Endodermal cell (in vitro differentiated cells): Measurements from ENCODE around the gene EMD. TPM values are rescaled to one million over a fixed set of nuclear protein-coding genes. Genes with fewer than 3 reads are reported as not detected.
"Not testable (repeated sequence)": the region's sequence is repeated elsewhere in the genome, so short reads cannot be mapped to it uniquely, and the experiment has no call there.

Experiments
- DNase-seq: peaks from one replicate; pipeline ENCODE4 v3.0.0-alpha.2; 2017
- H3K27ac ChIP-seq: 2 replicates; pipeline ENCODE4 v1.5.1; 2013; ENCODE audit warnings: mild to moderate bottlenecking, low read depth, low read length, moderate library complexity
- H3K27me3 ChIP-seq: 2 replicates; pipeline ENCODE4 v1.6.1; 2013; ENCODE audit warnings: mild to moderate bottlenecking, low read length, moderate library complexity; ENCODE audit not compliant: insufficient read depth, control insufficient read depth, poor library complexity, severe bottlenecking
- H3K36me3 ChIP-seq: 2 replicates; pipeline ENCODE4 v1.7.0; 2013; ENCODE audit warnings: mild to moderate bottlenecking, low read length, moderate library complexity; ENCODE audit not compliant: control insufficient read depth, insufficient read depth
- H3K4me1 ChIP-seq: one replicate; pipeline ENCODE4 v1.7.0; 2013; ENCODE audit warnings: low read length; ENCODE audit not compliant: control insufficient read depth, insufficient read depth
- H3K4me3 ChIP-seq: 2 replicates; pipeline ENCODE4 v1.5.1; 2013; ENCODE audit warnings: mild to moderate bottlenecking, low read length, moderate library complexity
- H3K9ac ChIP-seq: 2 replicates; pipeline ENCODE4 v1.6.1; 2013; ENCODE audit warnings: mild to moderate bottlenecking, low read length, moderate library complexity; ENCODE audit not compliant: poor library complexity, severe bottlenecking; ENCODE audit errors: extremely low read depth
- H3K9me3 ChIP-seq: 2 replicates; pipeline ENCODE4 v1.6.1; 2013; ENCODE audit warnings: mild to moderate bottlenecking, low read length, moderate library complexity; ENCODE audit not compliant: control insufficient read depth
- H3K27ac Mint-ChIP-seq: 2 replicates; pipeline ENCODE4 v1.8.0; 2020; ENCODE audit warnings: mixed read lengths
- H3K27me3 Mint-ChIP-seq: 2 replicates; pipeline ENCODE4 v1.8.0; 2021; ENCODE audit warnings: mild to moderate bottlenecking, mixed read lengths; ENCODE audit not compliant: insufficient read depth
- H3K36me3 Mint-ChIP-seq: 2 replicates; pipeline ENCODE4 v1.8.0; 2020; ENCODE audit warnings: low read depth, mixed read lengths
- H3K4me1 Mint-ChIP-seq: 2 replicates; pipeline ENCODE4 v1.8.0; 2020; ENCODE audit warnings: mixed read lengths
- H3K4me3 Mint-ChIP-seq: 2 replicates; pipeline ENCODE4 v1.8.0; 2020; ENCODE audit warnings: mild to moderate bottlenecking, moderate library complexity, mixed read lengths
- H3K9me3 Mint-ChIP-seq: 2 replicates; pipeline ENCODE4 v1.8.0; 2020; ENCODE audit warnings: mild to moderate bottlenecking, mixed read lengths
- WGBS, 2 experiments: methylation state at CpG; one replicate each; pipeline versions ENCODE4 v1.1.5 to v1.1.7; 2013; ENCODE audit warnings: missing lambda C conversion rate in 2 of 2, mixed read lengths in 1 of 2; ENCODE audit not compliant: insufficient coverage in 1 of 2, insufficient read length in 1 of 2; 5-methylcytosine and 5-hydroxymethylcytosine counted together
- total RNA-seq, 2 donors: library from RNA; stranded (reverse); fragmentation: NEBNext Ultra II Directional in 1 of 2; extraction: Animal tissue kit (Norgen Biotek cat#: 25700) in 1 of 2; gene quantifications; 2 replicates in 1 of 2; 3 replicates in 1 of 2; pipeline ENCODE4 v1.2.1, GENCODE V29; 2021
- TF ChIP-seq, protein P1 (sequence below): fragments of 200-600 bp; sonication (generic); conservative IDR thresholded peaks from 2 replicates; pipeline ENCODE4 v1.5.0; 2021; ENCODE audit warnings: antibody characterized with exemption, mild to moderate bottlenecking

Gene EMD
- total RNA-seq, 2 donors from 2014 or later, result 60.3 to 76.4 TPM

DNA sequence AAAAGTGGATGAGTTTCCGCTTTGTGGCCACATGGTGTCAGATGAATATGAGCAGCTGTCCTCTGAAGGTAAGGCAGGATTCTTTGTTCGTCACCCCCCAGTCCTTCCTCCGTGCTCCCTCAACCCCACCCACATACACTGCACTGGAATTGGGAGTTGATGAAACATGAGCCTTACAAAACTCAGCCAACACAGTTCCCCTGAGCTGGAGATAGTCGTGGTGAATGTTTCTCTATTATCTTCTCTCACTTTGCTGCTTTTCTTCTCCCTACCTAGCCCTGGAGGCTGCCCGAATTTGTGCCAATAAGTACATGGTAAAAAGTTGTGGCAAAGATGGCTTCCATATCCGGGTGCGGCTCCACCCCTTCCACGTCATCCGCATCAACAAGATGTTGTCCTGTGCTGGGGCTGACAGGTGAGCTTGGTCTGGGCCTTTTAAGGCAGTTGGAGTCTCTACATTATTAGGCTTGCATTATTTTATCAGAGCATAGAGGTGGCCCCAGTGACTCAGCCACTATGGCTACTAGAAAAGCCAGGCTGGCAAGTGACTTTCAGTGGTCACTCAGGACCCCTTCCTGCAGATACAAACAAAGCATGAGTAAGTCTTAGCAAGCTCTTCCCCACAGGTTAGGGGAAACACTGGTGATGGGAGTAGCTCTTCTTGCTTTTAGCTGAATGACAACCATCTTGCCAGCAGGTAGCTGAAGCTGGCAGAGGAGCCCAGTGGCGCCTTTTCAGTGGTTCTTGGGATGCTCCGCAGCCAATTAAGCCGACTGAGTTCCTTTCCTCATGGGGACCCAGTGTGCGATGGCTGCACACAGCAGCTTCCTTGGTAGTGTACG, 20.7 kb downstream of the EMD start:
- H3K27ac Mint-ChIP-seq, result peak overlapping the region; percentile 98
- Histone ChIP-seq H3K36me3 (peaks cover 22% of the 10 kb centered on the region), H3K9me3 (no peaks in the 10 kb centered on the region), H3K4me1 (no peaks in the 10 kb centered on the region), H3K9ac (peak overlapping the region; percentile 99), H3K4me3 (peak overlapping the region; percentile 96), H3K27me3 (no peaks in the 10 kb centered on the region), H3K27ac (no peak overlapping the region)
- H3K27me3 Mint-ChIP-seq, result no peaks in the 10 kb centered on the region
- peaks cover 70% of the 10 kb centered on the region for H3K9me3 Mint-ChIP-seq
- peaks cover 5% of the 10 kb centered on the region for H3K4me1 Mint-ChIP-seq
- TF ChIP-seq, protein P1, sequence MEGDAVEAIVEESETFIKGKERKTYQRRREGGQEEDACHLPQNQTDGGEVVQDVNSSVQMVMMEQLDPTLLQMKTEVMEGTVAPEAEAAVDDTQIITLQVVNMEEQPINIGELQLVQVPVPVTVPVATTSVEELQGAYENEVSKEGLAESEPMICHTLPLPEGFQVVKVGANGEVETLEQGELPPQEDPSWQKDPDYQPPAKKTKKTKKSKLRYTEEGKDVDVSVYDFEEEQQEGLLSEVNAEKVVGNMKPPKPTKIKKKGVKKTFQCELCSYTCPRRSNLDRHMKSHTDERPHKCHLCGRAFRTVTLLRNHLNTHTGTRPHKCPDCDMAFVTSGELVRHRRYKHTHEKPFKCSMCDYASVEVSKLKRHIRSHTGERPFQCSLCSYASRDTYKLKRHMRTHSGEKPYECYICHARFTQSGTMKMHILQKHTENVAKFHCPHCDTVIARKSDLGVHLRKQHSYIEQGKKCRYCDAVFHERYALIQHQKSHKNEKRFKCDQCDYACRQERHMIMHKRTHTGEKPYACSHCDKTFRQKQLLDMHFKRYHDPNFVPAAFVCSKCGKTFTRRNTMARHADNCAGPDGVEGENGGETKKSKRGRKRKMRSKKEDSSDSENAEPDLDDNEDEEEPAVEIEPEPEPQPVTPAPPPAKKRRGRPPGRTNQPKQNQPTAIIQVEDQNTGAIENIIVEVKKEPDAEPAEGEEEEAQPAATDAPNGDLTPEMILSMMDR, result no peak
- DNase-seq, result peak; percentile 31
- H3K4me3 Mint-ChIP-seq, result peak overlapping the region; percentile 91
- 67% methylated on average over 13 of the region's 14 CpGs; no CpG with 5 or more reads in 1 of the 2 experiments for WGBS, 2 experiments
- peaks cover 24% of the 10 kb centered on the region for H3K36me3 Mint-ChIP-seq

DNA sequence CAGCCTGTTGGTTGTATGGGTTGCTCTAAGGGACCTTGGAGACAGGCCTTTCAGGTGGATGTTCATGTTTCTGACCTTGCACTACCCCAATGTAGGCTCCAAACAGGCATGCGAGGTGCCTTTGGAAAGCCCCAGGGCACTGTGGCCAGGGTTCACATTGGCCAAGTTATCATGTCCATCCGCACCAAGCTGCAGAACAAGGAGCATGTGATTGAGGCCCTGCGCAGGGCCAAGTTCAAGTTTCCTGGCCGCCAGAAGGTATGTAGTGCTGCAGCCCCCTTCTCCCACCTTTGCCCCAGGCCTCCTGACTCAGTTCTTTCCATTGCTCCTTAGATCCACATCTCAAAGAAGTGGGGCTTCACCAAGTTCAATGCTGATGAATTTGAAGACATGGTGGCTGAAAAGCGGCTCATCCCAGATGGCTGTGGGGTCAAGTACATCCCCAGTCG, 21.3 kb downstream of the EMD start:
- H3K27me3 Mint-ChIP-seq, H3K27me3 ChIP-seq, H3K9ac ChIP-seq, H3K9me3 ChIP-seq, H3K4me1 ChIP-seq, H3K27ac ChIP-seq, H3K4me1 Mint-ChIP-seq, DNase-seq: not testable (repeated sequence)
- H3K9me3 Mint-ChIP-seq, result peaks cover 77% of the 10 kb centered on the region
- peak overlapping the region; percentile 55 for H3K27ac Mint-ChIP-seq
- peaks cover 22% of the 10 kb centered on the region for H3K36me3 ChIP-seq
- H3K4me3 ChIP-seq, result peak overlapping the region; percentile 96
- peak overlapping the region; percentile 91 for H3K4me3 Mint-ChIP-seq
- WGBS, 2 experiments, result 93% methylated on average over 4 of the region's 6 CpGs; no CpG with 5 or more reads in 1 of the 2 experiments
- peaks cover 24% of the 10 kb centered on the region for H3K36me3 Mint-ChIP-seq

DNA sequence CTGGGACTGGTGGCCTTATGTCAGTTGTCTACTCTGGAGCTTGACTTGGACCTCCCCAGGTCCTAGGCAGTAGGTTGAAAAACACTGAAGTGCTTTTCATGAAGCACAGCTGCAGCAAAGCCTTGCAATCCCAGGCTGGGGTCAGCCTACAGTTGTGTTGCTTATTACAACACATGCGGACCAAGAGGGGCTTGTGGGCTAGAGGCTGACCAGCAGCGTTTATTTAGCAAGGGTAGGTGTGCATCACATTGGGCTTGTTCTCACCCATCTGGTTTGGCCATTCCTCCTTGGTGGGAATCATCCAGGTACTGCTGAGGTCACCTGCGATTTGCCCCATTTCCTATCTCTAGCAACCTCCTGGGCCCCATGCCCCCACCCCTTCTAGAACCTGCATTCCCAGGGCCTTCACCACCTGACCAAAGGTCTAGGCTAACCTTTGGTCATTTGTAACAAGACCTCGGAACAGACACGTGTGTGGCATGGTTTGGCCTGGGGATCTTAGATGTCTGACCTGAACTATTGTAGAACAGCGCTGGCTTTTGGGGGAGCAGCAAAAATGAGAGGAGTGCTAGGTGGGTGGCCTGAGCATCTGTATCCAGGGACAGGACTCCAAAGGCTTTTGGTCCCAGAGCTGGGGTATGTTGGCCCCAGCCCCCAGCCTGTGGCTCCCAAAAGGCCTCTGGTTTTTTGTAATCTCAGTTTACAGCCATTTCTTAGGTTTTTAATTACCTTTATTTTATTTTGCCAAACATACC, 22.1 kb downstream of the EMD start:
- 76% methylated on average over 6 of the region's 6 CpGs; no CpG with 5 or more reads in 1 of the 2 experiments for WGBS, 2 experiments
- Histone ChIP-seq H3K27ac (no peak overlapping the region), H3K4me1 (no peaks in the 10 kb centered on the region), H3K9ac (no peak overlapping the region), H3K9me3 (no peaks in the 10 kb centered on the region), H3K36me3 (peaks cover 22% of the 10 kb centered on the region), H3K4me3 (no peak overlapping the region), H3K27me3 (no peaks in the 10 kb centered on the region)
- Mint-ChIP-seq H3K9me3 (peaks cover 76% of the 10 kb centered on the region), H3K27ac (peak overlapping the region; percentile 84), H3K36me3 (peaks cover 24% of the 10 kb centered on the region), H3K4me3 (peak overlapping the region; percentile 91), H3K27me3 (no peaks in the 10 kb centered on the region), H3K4me1 (peaks cover 5% of the 10 kb centered on the region)
- DNase-seq, result peak; percentile 81
- TF ChIP-seq, protein P1, result no peak
